CD4-positive, alpha-beta T cell treated with Interleukin-2 at 100 ng/mL for 4 hours (primary cell): Measurements from ENCODE around the gene RNASE1.
"Not testable (repeated sequence)": the region's sequence is repeated elsewhere in the genome, so short reads cannot be mapped to it uniquely, and the experiment has no call there.

ENCODE experiments used
- DNase-seq: peaks from one replicate; pipeline ENCODE4 v3.0.0-alpha.2; 2020; ENCODE audit warnings: low spot score

RNASE1 gene

DNA sequence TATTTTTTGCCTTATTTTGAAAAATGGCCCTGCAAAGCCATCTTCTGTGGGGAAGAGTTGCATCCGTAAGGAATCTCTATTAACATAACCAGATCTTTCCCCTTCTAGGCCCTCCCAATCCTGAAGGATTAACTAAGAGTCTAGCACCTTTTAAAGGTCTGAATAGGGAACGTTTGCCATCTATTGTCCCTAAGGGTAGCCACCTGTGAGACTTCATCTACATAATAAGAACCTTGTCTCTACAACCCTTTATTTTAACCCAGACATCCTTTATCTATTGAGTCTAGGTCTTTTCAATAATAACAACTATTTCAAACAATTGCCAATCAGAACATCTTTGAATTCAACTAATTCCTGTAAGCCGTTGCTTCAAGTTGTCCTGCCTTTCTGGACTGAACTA lies 30.0 kb downstream of the RNASE1 start:
- no peak for DNase-seq

DNA sequence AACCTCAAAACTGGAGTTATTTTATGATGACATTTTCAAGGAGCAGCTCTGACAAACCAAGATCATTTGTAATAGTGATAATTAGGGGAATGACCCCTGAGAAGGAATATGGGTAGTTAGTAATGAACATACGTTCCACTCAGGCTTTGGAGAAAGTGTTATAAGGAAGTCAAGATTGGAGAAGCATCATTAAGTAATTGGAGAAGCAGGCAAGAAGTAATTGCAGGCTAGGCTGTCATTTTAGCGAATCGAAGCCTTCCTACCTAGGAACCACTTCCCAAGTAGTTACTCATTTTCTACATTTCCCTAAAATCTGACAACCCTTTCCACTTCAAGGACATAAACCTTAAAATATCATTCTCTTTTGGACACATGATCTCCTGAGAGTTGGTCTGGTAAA lies 33.2 kb downstream of the RNASE1 start:
- no peak for DNase-seq

DNA sequence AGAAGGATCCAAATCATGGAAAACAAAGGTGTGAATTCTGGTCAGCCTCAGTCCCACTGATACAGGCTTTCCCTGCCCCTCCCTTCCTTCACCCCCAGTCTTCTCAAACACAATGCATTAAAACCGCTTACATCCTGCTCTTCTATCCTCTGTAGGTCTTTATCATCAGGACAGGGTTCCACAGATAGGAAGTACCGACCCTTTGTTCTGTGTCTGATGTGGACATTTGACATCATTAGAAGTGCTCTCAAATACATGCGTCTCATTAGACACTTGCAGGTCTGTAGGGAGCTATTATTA lies 34.1 kb downstream of the RNASE1 start:
- DNase-seq, result no peak

DNA sequence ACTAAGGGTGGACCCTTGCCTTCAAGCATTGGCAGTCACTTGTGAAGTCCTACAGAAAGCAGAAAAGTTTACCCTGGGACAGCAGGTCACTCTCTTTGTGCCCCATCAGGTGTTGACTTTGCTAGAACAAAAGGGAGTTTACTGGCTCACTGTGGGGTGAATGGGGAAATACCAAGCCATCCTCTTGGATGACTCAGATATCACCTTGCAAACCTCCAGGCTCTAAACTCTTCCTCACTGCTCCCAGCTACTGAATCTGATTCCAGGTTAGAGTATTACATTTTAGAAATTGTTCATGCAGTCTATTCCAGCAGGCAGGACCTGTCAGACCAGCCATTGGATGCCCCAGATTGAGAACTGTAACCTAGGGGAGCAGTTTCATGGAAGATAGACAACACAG lies 41.7 kb downstream of the RNASE1 start:
- DNase-seq, result no peak

DNA sequence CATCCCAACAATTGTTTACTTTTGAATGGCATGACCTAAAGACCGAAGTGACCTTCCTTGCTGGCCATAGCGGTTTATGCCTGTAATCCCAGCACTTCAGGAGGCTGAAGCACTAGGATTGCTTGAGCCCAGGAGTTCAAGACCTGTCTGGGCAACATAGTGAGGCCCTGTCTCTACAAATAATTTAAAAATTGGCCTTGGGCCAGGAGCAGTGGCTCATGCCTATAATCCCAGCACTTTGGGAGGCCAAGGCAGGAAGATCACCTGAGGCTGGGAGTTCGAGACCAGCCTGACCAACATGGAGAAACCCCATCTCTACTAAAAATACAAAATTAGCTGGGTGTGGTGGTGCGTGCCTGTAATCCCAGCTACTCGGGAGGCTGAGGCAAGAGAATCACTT lies 43.2 kb downstream of the RNASE1 start:
- not testable (repeated sequence) for DNase-seq

DNA sequence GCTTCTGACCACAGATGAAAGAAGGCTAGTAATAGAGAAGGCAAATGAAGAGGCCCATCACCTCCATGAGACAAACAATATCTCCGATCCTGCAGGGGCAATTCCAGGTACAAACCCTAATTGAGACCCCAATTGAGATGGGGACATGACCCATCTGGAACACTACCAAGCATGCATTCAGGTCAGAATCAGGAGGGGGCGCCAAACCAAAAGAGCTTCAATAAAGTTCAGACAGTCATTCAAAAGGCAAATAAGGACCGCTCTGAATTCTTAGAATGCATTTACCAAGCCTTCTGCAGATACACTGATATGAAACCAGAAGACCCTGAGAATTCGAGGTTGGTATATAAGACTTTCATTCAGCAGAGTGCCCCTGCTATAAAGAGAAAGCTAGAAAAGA lies 44.7 kb downstream of the RNASE1 start:
- peak; percentile 30 for DNase-seq

DNA sequence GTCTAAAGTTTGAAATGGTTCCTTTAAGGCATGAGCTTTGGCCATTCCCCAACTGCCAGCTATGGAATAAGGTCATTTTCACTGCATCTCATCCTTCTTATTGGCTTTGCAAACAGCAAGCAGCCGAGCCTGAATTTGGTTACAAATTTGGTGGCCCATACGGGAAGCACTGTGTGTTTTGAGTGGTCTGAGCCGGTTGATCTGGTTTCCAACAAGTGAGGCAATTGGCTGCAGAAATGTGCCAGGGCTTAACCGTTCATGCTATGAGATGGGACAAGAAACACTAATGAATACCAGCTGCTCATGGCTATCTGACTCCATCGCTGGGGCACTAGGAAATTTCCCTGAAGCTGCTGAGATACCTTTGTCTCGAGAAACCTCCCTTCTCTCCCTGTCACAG lies 47.6 kb downstream of the RNASE1 start:
- no peak for DNase-seq

DNA sequence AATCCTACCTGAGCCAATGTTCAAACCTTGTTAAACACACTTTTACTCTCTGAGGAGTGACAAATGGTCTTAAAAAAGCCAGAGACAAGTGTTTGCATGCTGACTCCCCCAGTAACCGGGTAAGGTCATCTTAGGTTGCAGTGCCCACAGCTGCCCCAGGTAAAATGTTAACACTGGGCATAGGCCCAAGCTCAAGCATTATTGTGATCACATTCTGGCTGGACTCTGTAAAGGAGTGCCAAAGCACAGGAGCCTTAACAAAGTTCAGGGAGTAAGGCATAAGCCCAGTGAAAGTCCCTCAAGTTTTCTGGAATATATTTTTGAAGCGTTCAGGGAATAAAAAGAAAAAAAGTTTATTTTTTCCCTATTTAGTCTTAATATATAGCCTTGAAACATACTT lies 48.3 kb downstream of the RNASE1 start:
- no peak for DNase-seq

DNA sequence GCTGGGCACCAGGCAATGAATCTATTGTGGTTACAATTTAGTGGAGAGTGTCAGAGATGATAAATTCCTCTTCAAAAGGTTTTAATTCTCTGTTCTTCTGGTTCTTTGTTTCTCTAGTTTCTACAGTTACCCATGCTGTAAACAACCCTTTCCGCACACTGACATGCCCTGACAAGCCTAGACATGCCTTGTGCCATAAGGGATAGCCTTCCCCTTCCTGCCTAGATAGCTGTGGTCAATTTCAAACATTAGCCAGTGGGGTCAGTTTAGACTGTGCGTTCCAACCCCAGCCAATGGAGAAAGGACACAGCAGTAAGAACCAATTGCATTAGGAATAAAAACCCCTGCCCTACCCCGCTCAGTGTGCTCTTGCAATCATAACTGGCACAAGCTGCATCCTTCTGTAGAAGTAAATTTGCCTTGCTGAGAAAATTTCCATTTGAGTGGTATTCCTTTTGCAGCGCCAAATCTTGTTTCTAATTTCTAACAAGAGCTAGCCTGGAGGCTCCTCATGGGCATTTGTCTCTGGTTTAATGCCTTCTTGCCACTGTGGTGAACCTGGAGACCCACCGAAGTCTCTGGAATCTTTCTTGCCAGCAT lies 50.6 kb downstream of the RNASE1 start:
- no peak for DNase-seq
